ACHN (cell line): ENCODE measurements around the gene SLC35F3.

Experiments
- DNase-seq: peaks from one replicate; pipeline ENCODE4 v3.0.0-alpha.2; 2015
- in situ Hi-C: cut with HindIII; loops from 2 replicates; pipeline ENCODE4 v1.10.0; 2017; ENCODE audit warnings: low sequenced_read_pairs, low pct_ligation_motif_present, low pct_unique_long_range_greater_than_20kb

Gene SLC35F3

DNA sequence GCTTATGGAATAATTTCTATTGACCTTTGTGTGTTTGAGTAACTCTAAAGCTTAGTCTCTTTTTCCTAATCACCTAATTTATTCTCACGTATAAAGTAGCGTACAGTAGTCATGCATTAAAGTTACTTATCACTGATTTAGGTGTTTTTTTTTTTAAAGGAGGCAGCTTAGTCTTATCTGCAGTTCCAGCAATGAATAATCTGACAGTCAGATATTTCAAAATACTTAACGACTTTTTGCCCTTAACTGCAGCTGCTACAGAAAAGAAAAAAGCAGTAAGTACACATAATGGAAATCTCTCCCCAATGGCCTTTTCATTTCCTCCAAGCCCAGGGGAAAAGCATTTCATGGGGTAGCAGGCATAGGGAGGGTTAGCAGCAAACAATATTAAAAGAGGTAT, 54.6 kb downstream of the SLC35F3 start:
- DNase-seq: no peak
- in situ Hi-C loops: no loop called here

DNA sequence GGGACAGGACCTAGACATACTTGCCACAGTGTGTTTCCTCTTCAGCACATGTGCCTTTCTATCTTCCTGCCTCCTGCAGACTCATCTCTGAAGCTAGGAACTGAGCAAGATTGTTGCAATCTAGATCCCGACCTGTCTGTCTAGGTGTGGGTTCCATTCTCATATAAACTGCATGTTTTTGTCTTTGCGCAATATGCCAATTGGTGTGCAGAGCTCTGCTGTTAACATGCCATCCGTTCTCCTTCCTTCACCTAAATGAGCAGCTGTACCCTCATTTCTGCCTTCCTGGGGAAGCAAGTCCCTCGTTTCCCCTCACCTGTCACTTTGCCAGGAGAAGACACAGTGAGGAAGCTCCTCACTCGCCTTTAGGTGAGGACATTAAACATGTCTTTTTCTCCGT, 55.5 kb downstream of the SLC35F3 start:
- in situ Hi-C loops: no loop called here
- DNase-seq: no peak

DNA sequence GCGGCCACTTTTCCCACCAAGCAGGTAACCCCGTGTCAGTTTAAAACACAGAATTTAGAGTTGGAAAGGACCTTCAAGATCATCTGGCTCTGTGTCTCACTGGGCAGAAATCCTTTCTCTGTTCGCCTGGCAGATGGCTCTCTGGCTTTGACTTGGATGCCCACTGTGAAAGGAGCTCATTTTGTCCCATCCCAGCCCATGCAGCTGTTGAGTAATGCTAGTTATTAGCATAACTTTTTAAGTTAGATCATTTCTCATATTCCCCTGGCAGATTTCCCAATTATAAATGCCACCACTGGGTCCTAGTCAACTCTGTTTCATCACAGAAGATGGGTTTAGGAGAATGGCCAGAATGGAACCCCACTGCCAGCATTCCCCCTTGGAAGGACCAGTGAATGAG, 55.9 kb downstream of the SLC35F3 start:
- in situ Hi-C loops: no loop called here
- DNase-seq: no peak

DNA sequence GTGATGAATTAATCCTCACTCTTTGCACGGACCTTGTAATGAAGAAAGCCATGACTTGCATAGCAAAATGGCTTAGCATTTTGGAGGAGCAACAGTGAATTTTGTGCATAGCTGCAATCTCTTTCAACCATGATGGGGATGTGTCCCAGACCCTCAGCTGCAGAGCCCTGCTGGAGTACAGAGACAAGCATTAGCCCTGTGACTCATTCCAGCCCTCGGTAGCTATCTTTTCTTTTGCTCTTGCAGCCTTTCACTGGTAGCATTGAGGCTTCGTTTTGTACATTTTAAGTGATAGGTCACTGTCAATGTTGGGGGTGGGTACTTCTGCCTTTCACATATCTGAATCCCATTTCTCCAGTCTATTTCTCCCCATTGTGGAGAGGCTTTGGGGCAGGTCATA, 58.4 kb downstream of the SLC35F3 start:
- no peak for DNase-seq
- in situ Hi-C loops: no loop called here

DNA sequence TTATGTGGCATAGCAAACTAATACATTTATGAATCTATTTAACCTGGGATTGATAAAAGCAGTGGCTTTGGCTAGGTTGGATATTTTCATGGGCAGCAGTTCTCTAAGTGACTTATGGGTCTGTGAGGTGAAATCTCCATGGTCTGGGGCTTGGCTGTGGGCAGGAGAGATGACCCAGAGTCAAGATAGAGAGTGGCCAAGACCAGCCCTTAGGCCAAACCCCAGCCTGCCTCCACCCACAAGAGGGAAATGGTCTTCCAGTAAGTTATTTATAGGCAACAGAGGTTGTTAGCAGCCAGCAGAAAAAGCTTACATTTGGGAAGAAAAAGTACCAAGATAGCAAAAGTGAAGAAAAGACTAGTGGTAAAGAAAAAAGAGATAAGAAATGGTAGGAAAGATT, 61.4 kb downstream of the SLC35F3 start:
- in situ Hi-C loops: no loop called here
- no peak for DNase-seq

DNA sequence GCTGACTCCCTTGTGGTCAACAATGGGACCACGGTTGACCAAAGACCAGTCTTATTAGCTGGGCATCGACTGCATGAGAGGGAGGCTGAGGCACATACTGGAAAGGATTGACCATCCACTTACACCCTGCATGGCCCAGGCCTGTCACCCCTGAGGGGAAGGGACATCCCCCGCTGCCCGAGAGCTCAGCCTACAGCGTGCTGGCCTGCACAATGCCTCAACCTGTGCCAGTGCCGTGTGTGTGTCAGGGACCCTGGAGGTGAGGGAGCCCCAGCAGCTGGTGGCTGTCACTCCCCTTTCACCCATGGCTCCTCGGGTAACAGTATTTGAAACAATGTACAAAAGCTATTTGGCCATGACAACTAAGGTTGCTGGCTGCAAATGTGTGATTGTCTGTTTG, 67.3 kb downstream of the SLC35F3 start:
- DNase-seq: no peak
- in situ Hi-C loops: no loop called here

DNA sequence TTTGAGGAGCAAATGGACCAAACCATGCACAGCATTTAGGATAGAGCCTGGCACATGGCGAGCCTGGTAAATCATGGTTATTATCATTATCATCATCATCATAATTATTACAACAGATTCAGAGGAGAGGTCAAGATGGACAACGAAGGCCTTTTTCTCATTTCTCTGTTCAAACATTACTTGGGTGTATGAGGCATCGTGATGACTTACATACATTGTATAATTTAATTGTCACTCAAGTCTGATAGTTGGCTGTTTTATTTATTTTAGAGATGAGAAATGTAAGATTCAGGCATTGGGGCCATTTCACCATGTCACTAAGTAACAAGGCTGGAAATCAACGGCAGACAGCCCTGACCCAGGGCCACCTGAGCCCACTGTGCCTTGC, 68.1 kb downstream of the SLC35F3 start:
- in situ Hi-C loops: no loop called here
- no peak for DNase-seq

DNA sequence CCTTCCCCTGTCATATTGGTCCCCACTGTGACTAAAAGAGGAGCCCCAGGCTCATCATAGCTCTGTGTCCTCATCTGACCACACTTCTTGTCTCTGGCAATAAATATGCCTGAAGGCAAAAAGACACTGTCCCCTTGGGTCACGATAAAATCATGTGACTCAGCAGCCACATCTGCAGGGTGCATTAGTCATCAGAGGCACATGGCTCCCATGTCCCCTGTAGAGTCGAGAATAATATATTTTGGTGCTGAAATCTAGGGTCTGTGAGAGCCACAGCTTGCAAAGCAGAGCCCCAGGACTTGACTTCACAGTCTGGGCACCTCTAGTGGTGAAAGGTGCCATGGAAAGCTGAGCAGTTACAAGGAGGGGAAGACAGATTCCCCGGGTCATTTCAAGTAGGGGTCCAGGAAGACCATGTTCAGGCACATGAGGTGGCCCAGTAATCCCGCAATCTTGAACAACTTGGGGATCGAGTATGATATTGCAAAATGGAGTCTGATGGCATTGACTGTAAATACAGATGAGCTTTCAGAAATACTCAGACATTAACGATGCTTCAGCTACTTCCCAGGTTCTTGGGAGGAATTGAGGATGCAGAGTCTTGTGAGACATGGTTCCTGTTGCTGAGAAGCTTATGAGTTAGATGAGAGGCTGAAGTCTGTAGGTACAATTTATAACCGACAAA, 68.6 kb downstream of the SLC35F3 start:
- DNase-seq: peak; percentile 12
- in situ Hi-C loops: no loop called here

DNA sequence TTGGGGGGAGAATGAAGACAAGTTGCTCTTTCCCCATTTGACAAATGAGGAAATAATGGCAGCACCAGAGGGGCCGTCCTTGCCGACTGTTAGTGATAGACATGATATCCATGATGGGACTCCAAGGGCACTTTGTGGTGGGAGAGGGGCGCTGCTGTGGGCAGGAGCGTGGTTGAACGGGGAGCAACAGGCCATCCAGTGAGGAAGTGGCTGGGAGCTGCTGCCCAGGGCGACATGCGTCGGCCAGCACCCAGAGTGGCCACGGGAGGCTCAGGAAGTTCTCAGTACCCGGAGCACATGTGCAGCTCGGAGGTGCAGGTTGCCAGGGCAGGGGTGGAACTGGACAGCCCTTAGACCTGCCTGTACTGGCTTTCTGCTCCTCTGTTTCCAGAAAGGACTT, 71.0 kb downstream of the SLC35F3 start:
- in situ Hi-C loops: no loop called here
- DNase-seq: no peak

DNA sequence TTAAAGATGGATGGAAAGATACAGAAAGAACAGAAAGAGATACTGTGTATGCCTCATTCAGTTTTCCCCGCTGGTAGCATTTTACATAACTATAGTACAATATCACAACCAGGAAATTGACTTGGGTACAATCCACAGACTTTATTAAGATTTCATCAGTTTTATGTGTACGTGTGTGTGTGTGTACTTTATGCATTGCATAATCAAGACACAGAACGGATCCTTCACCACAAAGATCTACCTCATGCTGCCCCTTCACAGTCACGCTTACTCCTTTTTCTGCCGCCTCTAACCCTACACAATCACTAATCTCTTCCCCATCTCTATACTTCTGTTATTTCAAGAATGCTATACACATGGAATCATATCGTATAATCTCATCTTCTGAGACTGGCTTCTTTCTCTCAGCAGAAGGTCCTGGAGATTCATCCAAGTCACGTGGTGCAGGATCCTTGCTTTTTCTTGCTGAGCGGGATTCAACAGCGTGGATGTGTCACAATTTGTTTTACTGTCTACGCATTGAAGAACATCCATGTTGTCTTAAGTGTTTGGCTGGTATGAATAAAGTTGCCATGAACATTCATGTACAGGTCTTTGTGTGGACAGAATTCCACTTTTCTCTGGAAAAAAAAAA, 76.7 kb downstream of the SLC35F3 start:
- DNase-seq: no peak
- in situ Hi-C loops: no loop called here

DNA sequence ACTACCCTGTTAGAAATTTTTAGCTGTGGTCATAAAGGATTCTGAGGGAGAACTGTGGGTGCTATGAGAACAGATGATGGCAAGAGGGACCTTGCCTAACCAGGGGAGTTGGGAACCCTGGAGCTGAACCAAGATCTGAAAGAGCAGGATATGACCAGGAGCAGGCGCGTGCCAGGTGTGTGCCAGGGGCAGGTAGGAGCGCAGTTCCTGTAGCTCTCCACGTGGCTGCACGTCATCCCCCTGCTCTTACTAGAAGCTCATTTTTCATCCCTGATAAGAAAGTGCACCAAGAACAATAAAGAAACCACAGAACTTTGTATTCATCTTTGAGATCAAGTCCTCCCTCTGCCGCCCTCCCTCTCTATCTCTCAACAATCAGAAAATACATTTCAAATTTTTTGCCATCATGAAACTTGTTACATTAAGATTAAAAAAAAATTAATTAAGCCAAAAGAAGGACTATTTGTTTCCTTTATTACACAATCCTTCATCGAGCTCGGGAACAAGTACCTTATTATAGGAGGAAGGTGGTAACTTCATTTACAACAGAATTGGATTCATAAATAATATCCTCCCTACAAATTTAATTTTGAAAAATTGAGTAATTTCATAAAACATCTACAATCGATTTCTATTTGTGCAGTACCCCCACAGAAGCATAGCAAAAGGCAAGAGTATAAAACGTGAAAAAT, 78.5 kb downstream of the SLC35F3 start:
- DNase-seq: no peak
- in situ Hi-C loops: no loop called here

DNA sequence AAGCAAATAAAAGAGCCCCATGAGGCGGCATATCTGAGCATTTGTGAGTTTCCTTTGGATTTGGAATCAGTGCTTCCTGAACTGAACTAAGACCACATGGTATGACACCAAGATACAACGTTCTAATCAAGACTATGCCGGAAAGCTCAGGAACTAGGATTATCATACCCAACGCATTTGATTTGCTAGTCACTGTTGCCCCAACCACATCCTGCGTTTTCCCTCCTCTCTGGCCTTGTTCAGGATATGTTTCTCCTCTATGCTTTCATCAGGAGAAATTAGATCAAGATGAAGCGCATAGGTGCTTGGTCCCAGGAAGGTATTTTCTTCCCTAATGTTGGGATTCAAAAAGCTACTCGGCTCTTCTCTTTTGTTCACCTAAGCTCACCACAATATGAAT, 79.3 kb downstream of the SLC35F3 start:
- in situ Hi-C loops: no loop called here
- no peak for DNase-seq

DNA sequence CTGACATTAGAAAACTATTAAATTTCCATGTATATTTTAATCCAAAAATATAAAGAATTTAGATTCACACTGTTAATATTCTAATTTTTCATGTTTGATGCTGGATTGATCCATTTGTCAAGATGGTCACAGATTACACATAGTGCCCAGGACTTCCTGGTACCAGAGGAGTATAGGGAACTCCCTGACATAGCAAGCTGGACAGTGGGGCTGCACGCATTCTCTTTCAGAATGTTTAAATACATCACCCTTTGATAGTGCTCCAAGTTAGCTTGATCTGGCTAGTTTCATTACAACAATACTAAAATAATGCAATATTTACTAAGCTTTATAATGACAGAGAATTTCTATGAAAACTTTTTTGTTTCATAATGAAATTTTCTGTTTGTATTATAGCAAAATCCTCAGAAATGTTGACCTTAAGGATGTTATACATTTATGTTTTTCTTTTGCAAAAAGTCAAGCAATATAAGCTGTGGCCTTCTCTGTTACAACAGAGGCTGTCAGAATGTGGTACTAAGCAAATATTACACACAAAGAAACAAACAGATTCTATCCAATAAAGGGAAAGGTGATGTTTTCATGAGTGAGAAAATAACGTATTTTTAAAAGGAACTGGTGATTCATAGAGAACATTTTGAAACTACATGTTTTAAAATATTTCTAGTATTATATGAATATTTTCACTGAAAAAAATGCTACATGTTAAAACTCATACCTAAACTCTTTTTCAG, 84.7 kb downstream of the SLC35F3 start:
- no peak for DNase-seq
- in situ Hi-C loops: no loop called here

DNA sequence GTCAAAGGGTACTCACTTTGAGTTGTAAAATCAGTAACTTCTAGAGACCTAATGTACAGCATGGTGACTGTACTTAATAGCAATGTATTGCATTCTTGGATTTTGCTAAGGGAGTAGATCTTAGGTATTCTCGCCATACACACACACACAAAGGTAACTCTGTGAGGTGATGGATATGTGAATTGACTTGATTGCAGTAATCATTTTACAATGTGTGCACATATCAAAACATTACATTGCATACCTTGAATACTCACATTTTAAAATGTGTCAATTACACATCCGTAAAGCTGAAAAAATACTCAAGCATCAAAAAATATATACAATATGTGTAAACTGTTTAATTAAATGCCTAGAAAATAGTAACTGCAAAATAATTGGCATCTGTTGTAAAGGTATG, 86.0 kb downstream of the SLC35F3 start:
- no peak for DNase-seq
- in situ Hi-C loops: no loop called here

DNA sequence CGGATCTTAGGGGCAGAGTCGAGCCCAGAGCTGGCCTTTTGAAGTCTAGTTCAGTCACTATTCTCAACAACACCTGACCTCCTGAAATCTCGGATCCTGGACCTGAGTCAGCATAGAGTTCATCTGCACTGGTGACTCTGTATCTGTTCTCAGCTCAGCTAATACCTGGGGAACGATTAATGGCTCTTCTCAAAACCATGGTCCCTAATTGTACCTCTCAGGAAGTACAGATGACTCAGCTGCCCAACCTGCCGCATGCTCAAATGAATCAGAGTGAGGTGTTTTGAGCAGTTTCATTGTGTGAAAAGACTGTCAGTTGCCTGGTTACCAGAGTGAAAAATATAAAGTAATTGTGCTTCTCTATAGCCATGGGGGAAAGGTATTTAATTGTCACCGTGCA, 89.2 kb downstream of the SLC35F3 start:
- peak; percentile 50 for DNase-seq
- in situ Hi-C loops: no loop called here

DNA sequence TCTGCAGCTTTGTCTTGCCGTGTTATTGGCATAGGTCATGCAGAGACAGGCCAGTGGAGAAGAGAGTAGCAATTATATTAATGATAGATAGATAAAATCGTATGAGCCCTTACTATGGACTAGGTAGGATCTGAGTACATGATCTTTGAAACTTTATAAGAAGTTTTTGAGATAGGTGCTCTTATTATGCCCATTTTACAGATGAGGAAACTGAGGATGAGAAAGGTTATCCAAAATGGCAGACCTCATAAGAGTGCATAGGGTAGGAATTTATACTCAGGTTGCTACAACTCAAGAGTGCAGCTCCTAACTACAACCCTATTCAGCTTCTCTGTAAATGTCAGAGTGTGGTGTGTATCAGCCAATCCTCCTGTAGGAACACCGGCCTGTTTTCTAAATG, 89.6 kb downstream of the SLC35F3 start:
- in situ Hi-C loops: no loop called here
- no peak for DNase-seq

DNA sequence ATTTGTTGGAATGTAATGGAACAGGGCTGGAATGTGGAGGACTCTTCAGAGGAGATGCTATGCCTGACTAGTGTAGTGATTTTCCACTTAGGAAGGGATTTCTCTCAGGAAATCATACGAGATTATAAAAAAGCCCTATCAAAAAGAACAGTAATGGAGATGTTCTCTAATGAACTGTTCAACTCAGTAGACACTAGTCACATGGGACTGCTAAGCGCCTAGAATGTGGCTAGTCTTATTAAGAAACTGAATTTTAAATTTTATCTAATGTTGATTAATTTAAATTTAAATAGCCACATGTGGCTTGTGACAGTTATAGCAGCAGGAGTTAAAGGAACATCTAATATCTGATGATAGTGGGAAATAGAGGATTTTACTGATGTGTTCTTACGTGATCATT, 94.0 kb downstream of the SLC35F3 start:
- DNase-seq: no peak
- in situ Hi-C loops: no loop called here

DNA sequence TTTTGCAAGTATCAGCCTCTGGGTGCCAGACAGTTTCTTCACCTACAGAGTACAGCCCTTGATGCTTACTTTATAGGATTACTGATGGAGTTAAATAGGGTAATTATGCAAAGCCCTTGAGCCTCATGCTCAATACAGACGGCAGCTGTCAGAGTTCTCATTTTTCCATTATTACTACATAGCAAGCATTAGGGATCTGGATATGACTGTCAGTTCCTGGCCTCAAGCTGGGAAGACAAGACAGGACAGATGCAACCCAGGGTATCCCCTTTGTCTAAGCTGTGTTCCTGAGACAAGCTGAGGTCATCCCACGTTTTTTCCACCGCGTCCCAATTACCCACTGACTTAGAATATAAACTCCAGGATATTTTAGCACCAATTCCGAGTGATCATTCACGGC, 94.4 kb downstream of the SLC35F3 start:
- DNase-seq: no peak

DNA sequence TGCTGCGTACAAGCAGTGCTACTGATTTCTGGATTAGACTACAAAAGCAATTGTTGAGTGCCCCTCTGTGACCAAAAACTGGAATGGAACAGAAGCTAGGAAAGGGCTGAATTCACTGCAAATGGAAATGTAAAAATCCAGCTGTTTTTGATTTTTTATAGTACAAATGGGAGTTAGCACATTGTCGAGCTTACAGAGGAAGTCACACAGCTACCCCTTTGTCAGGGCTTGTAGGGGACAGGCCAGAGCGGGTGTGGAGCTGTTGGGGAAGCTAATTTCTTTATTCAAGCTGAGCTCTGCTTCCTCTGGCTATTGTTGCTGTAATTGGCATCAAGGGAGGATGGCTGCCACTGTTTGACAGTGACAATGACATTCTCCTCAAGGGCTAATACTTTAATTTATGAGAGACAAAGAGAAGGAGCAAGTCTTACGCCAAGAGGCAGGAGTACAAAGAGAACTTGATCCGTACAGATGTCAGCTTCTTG, 96.1 kb downstream of the SLC35F3 start:
- in situ Hi-C loops: no loop called here
- no peak for DNase-seq

More for the DNA sequence above, 94.4 kb downstream of the SLC35F3 start:
- in situ Hi-C loops: no loop called here
